ENCODE measurements around the gene CACNA1E.

Gene CACNA1E

GRCh38 chr1:181645171-181645570 lies 161.9 kb downstream of the CACNA1E start:
- no peak for DNase-seq

- DNase-seq: no peak
These were observed 163.4 kb downstream of the CACNA1E start for GRCh38 chr1:181646710-181647109.

- DNase-seq: no peak
These were observed 164.2 kb downstream of the CACNA1E start for GRCh38 chr1:181647314-181648035.

GRCh38 chr1:181651276-181651675 lies 168.0 kb downstream of the CACNA1E start:
- DNase-seq: no peak

GRCh38 chr1:181655756-181656155 lies 172.4 kb downstream of the CACNA1E start:
- no peak for DNase-seq

- DNase-seq: no peak
These were observed 173.2 kb downstream of the CACNA1E start for GRCh38 chr1:181656491-181656890.

- no peak for DNase-seq
These were observed 175.3 kb downstream of the CACNA1E start for GRCh38 chr1:181658581-181658980.

- DNase-seq: no peak
These were observed 176.1 kb downstream of the CACNA1E start for GRCh38 chr1:181659321-181659957.

- no peak for DNase-seq
These were observed 177.3 kb downstream of the CACNA1E start for GRCh38 chr1:181660621-181661020.

GRCh38 chr1:181661569-181661968 lies 178.3 kb downstream of the CACNA1E start:
- no peak for DNase-seq

GRCh38 chr1:181662606-181663005 lies 179.3 kb downstream of the CACNA1E start:
- DNase-seq: no peak

GRCh38 chr1:181664543-181664942 lies 181.2 kb downstream of the CACNA1E start:
- DNase-seq: no peak

GRCh38 chr1:181669246-181669645 lies 185.9 kb downstream of the CACNA1E start:
- no peak for DNase-seq

- no peak for DNase-seq
These were observed 191.3 kb downstream of the CACNA1E start for GRCh38 chr1:181674617-181675016.

- DNase-seq: no peak
These were observed 192.0 kb downstream of the CACNA1E start for GRCh38 chr1:181675091-181675917.

GRCh38 chr1:181675918-181676190 lies 192.5 kb downstream of the CACNA1E start:
- no peak for DNase-seq

- DNase-seq: peak in 1 of 2 experiments; percentile 5
These were observed 193.0 kb downstream of the CACNA1E start for GRCh38 chr1:181676269-181676668.

- no peak for DNase-seq
These were observed 197.0 kb downstream of the CACNA1E start for GRCh38 chr1:181680332-181680731.

- no peak for DNase-seq
These were observed 197.6 kb downstream of the CACNA1E start for GRCh38 chr1:181680871-181681270.

- no peak for DNase-seq
These were observed 201.9 kb downstream of the CACNA1E start for GRCh38 chr1:181685211-181685610.

- no peak for DNase-seq
These were observed 218.6 kb downstream of the CACNA1E start for GRCh38 chr1:181701891-181702290.

- DNase-seq: no peak
These were observed 221.2 kb downstream of the CACNA1E start for GRCh38 chr1:181704546-181704945.

- DNase-seq: no peak
These were observed 228.5 kb downstream of the CACNA1E start for GRCh38 chr1:181711820-181712219.

- no peak for DNase-seq
These were observed 229.4 kb downstream of the CACNA1E start for GRCh38 chr1:181712711-181713110.
